HEK293 (cell line): ENCODE results near the gene WDR38.

ENCODE experiments used
- CTCF ChIA-PET: fragments of 350-600 bp; formaldehyde crosslinking; extraction: SDS; loops from one replicate; lab custom pipeline; 2021; ENCODE audit warnings: antibody characterized with exemption; lab: Yijun Ruan, JAX
- POLR2A ChIA-PET: fragments of 300-600 bp; formaldehyde crosslinking; extraction: SDS; loops from one replicate; lab custom pipeline; 2020; ENCODE audit warnings: antibody characterized with exemption, inconsistent platforms; lab: Yijun Ruan, JAX
- H3K27ac ChIP-seq: fragments of 200-500 bp; sonication (Bioruptor generic); 2 replicates; pipeline ENCODE4 v1.5.1; 2014; ENCODE audit warnings: low read depth, low read length, control low read depth, inconsistent platforms; ENCODE audit errors: extremely low read depth
- H3K36me3 ChIP-seq, 2 experiments: fragments of 200-500 bp in 1 of 2; sonication (Bioruptor generic) in 1 of 2; 1 replicate in 1 of 2; 2 replicates in 1 of 2; pipeline ENCODE4 v1.5.1; 2014 to 2017; ENCODE audit warnings: inconsistent platforms in 2 of 2, low read length in 2 of 2; ENCODE audit not compliant: control insufficient read depth in 2 of 2, insufficient read depth in 1 of 2
- H3K4me1 ChIP-seq: fragments of 200-500 bp; sonication (Bioruptor generic); 2 replicates; pipeline ENCODE4 v1.5.1; 2014; ENCODE audit warnings: mild to moderate bottlenecking, low read length, inconsistent platforms; ENCODE audit not compliant: control insufficient read depth, insufficient read depth
- H3K4me3 ChIP-seq: 2 replicates; pipeline ENCODE4 v1.5.1; 2011; ENCODE audit warnings: low read depth, mild to moderate bottlenecking, control low read depth, low read length, moderate library complexity
- H3K9me3 ChIP-seq: fragments of 200-500 bp; sonication (Bioruptor generic); 2 replicates; pipeline ENCODE4 v1.5.1; 2014; ENCODE audit warnings: low read depth, low read length, inconsistent platforms; ENCODE audit not compliant: control insufficient read depth, insufficient read depth
- BCL11A ChIP-seq: fragments of 450-650 bp; formaldehyde crosslinking; IDR thresholded peaks from 2 replicates; pipeline ENCODE4 v1.5.1; 2016; ENCODE audit warnings: low read depth, missing biosample characterization, missing genetic modification characterization
- GLIS1 ChIP-seq: fragments of 450-650 bp; formaldehyde crosslinking; IDR thresholded peaks from 2 replicates; pipeline ENCODE4 v1.5.1; 2016; ENCODE audit warnings: missing biosample characterization, missing genetic modification characterization
- HOXA7 ChIP-seq: sonication (generic); formaldehyde crosslinking; IDR thresholded peaks from 2 replicates; pipeline ENCODE4 v1.8.1; 2022; ENCODE audit warnings: missing genetic modification reagents, borderline replicate concordance
- KLF1 ChIP-seq: fragments of 450-650 bp; formaldehyde crosslinking; IDR thresholded peaks from 2 replicates; pipeline ENCODE4 v1.5.1; 2016; ENCODE audit warnings: missing biosample characterization, missing genetic modification characterization
- RBAK ChIP-seq: fragments of 450-650 bp; formaldehyde crosslinking; IDR thresholded peaks from 2 replicates; pipeline ENCODE4 v1.5.1; 2016; ENCODE audit warnings: missing biosample characterization, missing genetic modification characterization
- REPIN1 ChIP-seq: fragments of 450-650 bp; formaldehyde crosslinking; IDR thresholded peaks from 2 replicates; pipeline ENCODE4 v1.5.1; 2017; ENCODE audit warnings: missing biosample characterization, missing genetic modification characterization, low read depth
- SETDB1 ChIP-seq: IDR thresholded peaks from one replicate; pipeline ENCODE4 v1.6.1; 2017; ENCODE audit warnings: mild to moderate bottlenecking, low read length, moderate library complexity, mixed read lengths; ENCODE audit not compliant: insufficient read length
- ZBTB48 ChIP-seq: fragments of 450-650 bp; formaldehyde crosslinking; IDR thresholded peaks from 2 replicates; pipeline ENCODE4 v1.5.1; 2016; ENCODE audit warnings: missing biosample characterization, missing genetic modification characterization
- ZFHX2 ChIP-seq: fragments of 450-650 bp; formaldehyde crosslinking; conservative IDR thresholded peaks from 2 replicates; pipeline ENCODE4 v1.5.1; 2016; ENCODE audit warnings: missing biosample characterization, missing genetic modification characterization
- ZNF140 ChIP-seq: fragments of 450-650 bp; formaldehyde crosslinking; IDR thresholded peaks from 2 replicates; pipeline ENCODE4 v1.5.1; 2016; ENCODE audit warnings: missing biosample characterization, missing genetic modification characterization
- ZNF391 ChIP-seq: fragments of 450-650 bp; formaldehyde crosslinking; IDR thresholded peaks from 2 replicates; pipeline ENCODE4 v1.5.1; 2016; ENCODE audit warnings: low read depth, missing biosample characterization, missing genetic modification characterization, borderline replicate concordance
- ZNF394 ChIP-seq: fragments of 450-650 bp; formaldehyde crosslinking; IDR thresholded peaks from 2 replicates; pipeline ENCODE4 v1.5.1; 2016; ENCODE audit warnings: missing biosample characterization, missing genetic modification characterization, mild to moderate bottlenecking, moderate library complexity, borderline replicate concordance
- ZNF549 ChIP-seq: fragments of 450-650 bp; IDR thresholded peaks from 2 replicates; pipeline ENCODE4 v1.5.1; 2018; ENCODE audit warnings: missing biosample characterization, missing genetic modification characterization, mild to moderate bottlenecking, inconsistent platforms, moderate library complexity
- ZNF555 ChIP-seq: fragments of 450-650 bp; formaldehyde crosslinking; conservative IDR thresholded peaks from 2 replicates; pipeline ENCODE4 v1.5.1; 2017; ENCODE audit warnings: missing biosample characterization, mild to moderate bottlenecking, missing genetic modification characterization, inconsistent platforms
- ZNF561 ChIP-seq: fragments of 450-650 bp; IDR thresholded peaks from 2 replicates; pipeline ENCODE4 v1.5.1; 2018; ENCODE audit warnings: missing biosample characterization, missing genetic modification characterization, borderline replicate concordance
- ZNF677 ChIP-seq: fragments of 450-650 bp; IDR thresholded peaks from 2 replicates; pipeline ENCODE4 v1.5.0; 2018; ENCODE audit warnings: missing biosample characterization, mild to moderate bottlenecking, missing genetic modification characterization, moderate library complexity
- TF ChIP-seq, protein P1 (sequence below): fragments of 450-650 bp; formaldehyde crosslinking; IDR thresholded peaks from 2 replicates; pipeline ENCODE4 v1.5.1; 2016; ENCODE audit warnings: missing biosample characterization, missing genetic modification characterization
- TF ChIP-seq, protein P2 (sequence below): fragments of 450-650 bp; formaldehyde crosslinking; IDR thresholded peaks from 2 replicates; pipeline ENCODE4 v1.5.1; 2017; ENCODE audit warnings: missing biosample characterization, missing genetic modification characterization
- TF ChIP-seq, protein P3 (sequence below): fragments of 450-650 bp; formaldehyde crosslinking; IDR thresholded peaks from 2 replicates; pipeline ENCODE4 v1.5.1; 2016; ENCODE audit warnings: missing biosample characterization, missing genetic modification characterization
- TF ChIP-seq, protein P4 (sequence below): fragments of 450-650 bp; formaldehyde crosslinking; IDR thresholded peaks from 2 replicates; pipeline ENCODE4 v1.5.1; 2016; ENCODE audit warnings: missing biosample characterization, missing genetic modification characterization, borderline replicate concordance
- TF ChIP-seq, protein P5 (sequence below): fragments of 450-650 bp; formaldehyde crosslinking; IDR thresholded peaks from 2 replicates; pipeline ENCODE4 v1.5.1; 2017; ENCODE audit warnings: missing biosample characterization, mild to moderate bottlenecking, missing genetic modification characterization, moderate library complexity

The WDR38 gene

DNA sequence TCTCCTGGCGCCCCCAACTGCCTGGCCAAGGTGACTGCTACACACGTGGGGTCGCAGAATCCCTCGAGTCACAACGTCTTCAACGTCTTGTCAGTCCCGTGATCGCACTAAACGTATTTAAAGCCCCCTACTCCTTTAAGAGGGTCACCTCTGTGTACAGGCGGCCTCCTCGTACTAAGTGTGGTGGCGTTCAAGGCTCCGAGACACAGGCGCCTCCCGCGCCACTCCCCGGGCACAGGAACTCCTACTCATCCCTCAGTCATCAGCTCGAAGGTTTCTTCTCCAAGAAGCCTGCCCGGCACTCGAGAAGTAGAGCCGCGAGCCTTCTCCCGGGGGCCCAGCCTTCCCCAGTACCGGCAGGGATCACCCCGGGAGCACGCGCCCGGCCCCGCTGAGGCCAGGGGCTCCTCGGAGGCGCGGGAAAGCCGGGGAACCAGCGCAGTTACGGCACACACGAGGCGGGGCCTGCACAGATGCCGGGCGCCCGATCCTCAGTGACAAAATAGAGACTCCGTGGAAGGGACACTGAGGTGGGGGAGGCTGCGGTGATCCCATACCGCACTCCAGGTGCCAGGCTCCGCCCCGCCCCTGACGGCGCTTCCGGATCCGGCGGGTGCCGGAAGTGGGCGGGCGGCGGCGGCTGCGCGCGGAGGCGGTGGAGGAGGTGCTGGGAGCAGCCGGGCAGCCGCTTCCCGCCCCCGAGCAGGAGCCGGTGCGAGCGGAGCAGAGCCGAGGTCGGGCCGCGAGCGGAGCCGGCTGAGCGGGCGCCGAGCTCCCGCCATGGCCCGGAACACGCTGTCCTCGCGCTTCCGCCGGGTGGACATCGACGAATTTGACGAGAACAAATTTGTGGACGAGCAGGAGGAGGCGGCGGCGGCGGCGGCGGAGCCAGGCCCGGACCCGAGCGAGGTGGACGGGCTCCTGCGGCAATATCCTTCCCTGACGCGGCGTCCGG is 15.5 kb downstream of the WDR38 start (continued):
- TF ChIP-seq, protein P1, sequence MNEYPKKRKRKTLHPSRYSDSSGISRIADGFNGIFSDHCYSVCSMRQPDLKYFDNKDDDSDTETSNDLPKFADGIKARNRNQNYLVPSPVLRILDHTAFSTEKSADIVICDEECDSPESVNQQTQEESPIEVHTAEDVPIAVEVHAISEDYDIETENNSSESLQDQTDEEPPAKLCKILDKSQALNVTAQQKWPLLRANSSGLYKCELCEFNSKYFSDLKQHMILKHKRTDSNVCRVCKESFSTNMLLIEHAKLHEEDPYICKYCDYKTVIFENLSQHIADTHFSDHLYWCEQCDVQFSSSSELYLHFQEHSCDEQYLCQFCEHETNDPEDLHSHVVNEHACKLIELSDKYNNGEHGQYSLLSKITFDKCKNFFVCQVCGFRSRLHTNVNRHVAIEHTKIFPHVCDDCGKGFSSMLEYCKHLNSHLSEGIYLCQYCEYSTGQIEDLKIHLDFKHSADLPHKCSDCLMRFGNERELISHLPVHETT (tag by site-specific recombination) = 0 out of 2 replicates have a peak, but pooled peaks have one; percentile 32
- TF ChIP-seq ZNF677 = no peak
- TF ChIP-seq ZNF555 (tag by site-specific recombination) = no peak
- TF ChIP-seq, protein P2, sequence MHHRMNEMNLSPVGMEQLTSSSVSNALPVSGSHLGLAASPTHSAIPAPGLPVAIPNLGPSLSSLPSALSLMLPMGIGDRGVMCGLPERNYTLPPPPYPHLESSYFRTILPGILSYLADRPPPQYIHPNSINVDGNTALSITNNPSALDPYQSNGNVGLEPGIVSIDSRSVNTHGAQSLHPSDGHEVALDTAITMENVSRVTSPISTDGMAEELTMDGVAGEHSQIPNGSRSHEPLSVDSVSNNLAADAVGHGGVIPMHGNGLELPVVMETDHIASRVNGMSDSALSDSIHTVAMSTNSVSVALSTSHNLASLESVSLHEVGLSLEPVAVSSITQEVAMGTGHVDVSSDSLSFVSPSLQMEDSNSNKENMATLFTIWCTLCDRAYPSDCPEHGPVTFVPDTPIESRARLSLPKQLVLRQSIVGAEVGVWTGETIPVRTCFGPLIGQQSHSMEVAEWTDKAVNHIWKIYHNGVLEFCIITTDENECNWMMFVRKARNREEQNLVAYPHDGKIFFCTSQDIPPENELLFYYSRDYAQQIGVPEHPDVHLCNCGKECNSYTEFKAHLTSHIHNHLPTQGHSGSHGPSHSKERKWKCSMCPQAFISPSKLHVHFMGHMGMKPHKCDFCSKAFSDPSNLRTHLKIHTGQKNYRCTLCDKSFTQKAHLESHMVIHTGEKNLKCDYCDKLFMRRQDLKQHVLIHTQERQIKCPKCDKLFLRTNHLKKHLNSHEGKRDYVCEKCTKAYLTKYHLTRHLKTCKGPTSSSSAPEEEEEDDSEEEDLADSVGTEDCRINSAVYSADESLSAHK (tag by site-specific recombination) = no peak
- TF ChIP-seq KLF1 (tag by site-specific recombination) = peak; percentile 9; the same call in 1 of the 2 replicates
- peak; percentile 31; the same call in 1 of the 2 replicates for TF ChIP-seq ZNF561 (tag by site-specific recombination)
- TF ChIP-seq, protein P3, sequence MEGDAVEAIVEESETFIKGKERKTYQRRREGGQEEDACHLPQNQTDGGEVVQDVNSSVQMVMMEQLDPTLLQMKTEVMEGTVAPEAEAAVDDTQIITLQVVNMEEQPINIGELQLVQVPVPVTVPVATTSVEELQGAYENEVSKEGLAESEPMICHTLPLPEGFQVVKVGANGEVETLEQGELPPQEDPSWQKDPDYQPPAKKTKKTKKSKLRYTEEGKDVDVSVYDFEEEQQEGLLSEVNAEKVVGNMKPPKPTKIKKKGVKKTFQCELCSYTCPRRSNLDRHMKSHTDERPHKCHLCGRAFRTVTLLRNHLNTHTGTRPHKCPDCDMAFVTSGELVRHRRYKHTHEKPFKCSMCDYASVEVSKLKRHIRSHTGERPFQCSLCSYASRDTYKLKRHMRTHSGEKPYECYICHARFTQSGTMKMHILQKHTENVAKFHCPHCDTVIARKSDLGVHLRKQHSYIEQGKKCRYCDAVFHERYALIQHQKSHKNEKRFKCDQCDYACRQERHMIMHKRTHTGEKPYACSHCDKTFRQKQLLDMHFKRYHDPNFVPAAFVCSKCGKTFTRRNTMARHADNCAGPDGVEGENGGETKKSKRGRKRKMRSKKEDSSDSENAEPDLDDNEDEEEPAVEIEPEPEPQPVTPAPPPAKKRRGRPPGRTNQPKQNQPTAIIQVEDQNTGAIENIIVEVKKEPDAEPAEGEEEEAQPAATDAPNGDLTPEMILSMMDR (tag by site-specific recombination) = 0 out of 2 replicates have a peak, but pooled peaks have one; percentile 65
- no peak for TF ChIP-seq GLIS1 (tag by site-specific recombination)
- peak; percentile 83 for TF ChIP-seq ZFHX2 (tag by site-specific recombination)
- TF ChIP-seq ZNF394 = no peak
- TF ChIP-seq ZNF549 (tag by site-specific recombination) = no peak
- no peak; the same call in 1 of the 2 replicates for TF ChIP-seq HOXA7
- no peak for TF ChIP-seq RBAK (tag by site-specific recombination)
- TF ChIP-seq, all 188 proteins: peak for 36

DNA sequence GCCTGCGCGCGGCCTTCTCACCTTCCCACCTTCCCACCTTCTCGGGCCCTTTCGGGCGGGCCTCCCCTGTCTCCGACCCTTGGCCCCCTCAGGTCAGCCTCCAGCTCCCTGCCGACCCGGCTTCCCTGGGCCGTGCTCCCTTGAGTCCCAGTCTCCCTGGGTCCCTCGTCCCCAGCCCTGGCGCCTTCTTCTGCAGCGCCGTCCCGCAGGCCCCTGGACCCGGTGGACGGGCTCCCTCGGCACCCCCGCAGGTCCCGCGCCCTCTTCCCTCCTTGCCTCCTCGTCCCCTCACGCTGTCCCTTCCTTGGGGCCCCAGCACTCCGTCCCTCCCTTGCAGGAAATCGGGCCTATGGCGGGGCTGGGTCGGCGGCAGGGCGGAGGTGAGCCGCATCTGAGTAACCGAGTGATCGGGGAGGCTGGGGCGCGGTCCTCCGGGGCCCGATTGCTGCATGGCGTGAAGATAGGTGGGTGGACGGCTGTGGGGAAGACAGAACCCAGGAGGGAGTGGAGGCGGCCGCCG is 16.3 kb downstream of the WDR38 start:
- CTCF ChIA-PET = interaction anchor here (1.4 to 2.1 kb wide), 2 partner anchors 14 to 95 kb away, joined by 5 to 6 read pairs; no protein-coding TSS in a partner anchor
- no peaks in the 10 kb centered on the region for H3K9me3 ChIP-seq
- peak overlapping the region; percentile 91 for H3K4me3 ChIP-seq
- POLR2A ChIA-PET = interaction anchor here (0.8 to 2.7 kb wide), 8 partner anchors 8 to 372 kb away, joined by 3 to 17 read pairs (median 4); partner anchors contain the start of genes ARPC5L, HSPA5, NR6A1 and RPL35
- peaks cover 4% of the 10 kb centered on the region; the same call in 1 of the 2 replicates for H3K4me1 ChIP-seq
- H3K27ac ChIP-seq = peak overlapping the region; percentile 78
- H3K36me3 ChIP-seq = peaks cover 7 to 39% of the 10 kb centered on the region in 2 experiments; a peak in 2 of 3 replicates
- TF ChIP-seq ZNF391 (no peak), SETDB1 (no peak), ZBTB48 (tag by site-specific recombination) (peak; percentile 87), BCL11A (tag by site-specific recombination) (no peak), REPIN1 (tag by site-specific recombination) (peak; percentile 75; the same call in 1 of the 2 replicates), ZNF140 (tag by site-specific recombination) (no peak)
- TF ChIP-seq, protein P4, sequence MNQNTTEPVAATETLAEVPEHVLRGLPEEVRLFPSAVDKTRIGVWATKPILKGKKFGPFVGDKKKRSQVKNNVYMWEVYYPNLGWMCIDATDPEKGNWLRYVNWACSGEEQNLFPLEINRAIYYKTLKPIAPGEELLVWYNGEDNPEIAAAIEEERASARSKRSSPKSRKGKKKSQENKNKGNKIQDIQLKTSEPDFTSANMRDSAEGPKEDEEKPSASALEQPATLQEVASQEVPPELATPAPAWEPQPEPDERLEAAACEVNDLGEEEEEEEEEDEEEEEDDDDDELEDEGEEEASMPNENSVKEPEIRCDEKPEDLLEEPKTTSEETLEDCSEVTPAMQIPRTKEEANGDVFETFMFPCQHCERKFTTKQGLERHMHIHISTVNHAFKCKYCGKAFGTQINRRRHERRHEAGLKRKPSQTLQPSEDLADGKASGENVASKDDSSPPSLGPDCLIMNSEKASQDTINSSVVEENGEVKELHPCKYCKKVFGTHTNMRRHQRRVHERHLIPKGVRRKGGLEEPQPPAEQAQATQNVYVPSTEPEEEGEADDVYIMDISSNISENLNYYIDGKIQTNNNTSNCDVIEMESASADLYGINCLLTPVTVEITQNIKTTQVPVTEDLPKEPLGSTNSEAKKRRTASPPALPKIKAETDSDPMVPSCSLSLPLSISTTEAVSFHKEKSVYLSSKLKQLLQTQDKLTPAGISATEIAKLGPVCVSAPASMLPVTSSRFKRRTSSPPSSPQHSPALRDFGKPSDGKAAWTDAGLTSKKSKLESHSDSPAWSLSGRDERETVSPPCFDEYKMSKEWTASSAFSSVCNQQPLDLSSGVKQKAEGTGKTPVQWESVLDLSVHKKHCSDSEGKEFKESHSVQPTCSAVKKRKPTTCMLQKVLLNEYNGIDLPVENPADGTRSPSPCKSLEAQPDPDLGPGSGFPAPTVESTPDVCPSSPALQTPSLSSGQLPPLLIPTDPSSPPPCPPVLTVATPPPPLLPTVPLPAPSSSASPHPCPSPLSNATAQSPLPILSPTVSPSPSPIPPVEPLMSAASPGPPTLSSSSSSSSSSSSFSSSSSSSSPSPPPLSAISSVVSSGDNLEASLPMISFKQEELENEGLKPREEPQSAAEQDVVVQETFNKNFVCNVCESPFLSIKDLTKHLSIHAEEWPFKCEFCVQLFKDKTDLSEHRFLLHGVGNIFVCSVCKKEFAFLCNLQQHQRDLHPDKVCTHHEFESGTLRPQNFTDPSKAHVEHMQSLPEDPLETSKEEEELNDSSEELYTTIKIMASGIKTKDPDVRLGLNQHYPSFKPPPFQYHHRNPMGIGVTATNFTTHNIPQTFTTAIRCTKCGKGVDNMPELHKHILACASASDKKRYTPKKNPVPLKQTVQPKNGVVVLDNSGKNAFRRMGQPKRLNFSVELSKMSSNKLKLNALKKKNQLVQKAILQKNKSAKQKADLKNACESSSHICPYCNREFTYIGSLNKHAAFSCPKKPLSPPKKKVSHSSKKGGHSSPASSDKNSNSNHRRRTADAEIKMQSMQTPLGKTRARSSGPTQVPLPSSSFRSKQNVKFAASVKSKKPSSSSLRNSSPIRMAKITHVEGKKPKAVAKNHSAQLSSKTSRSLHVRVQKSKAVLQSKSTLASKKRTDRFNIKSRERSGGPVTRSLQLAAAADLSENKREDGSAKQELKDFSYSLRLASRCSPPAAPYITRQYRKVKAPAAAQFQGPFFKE = no peak
- TF ChIP-seq, protein P5, sequence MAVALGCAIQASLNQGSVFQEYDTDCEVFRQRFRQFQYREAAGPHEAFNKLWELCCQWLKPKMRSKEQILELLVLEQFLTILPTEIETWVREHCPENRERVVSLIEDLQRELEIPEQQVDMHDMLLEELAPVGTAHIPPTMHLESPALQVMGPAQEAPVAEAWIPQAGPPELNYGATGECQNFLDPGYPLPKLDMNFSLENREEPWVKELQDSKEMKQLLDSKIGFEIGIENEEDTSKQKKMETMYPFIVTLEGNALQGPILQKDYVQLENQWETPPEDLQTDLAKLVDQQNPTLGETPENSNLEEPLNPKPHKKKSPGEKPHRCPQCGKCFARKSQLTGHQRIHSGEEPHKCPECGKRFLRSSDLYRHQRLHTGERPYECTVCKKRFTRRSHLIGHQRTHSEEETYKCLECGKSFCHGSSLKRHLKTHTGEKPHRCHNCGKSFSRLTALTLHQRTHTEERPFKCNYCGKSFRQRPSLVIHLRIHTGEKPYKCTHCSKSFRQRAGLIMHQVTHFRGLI (tag by site-specific recombination) = no peak
